Epithelial cell of prostate (primary cell): ENCODE data around the gene MYL5.
"Not testable (repeated sequence)": the region's sequence is repeated elsewhere in the genome, so short reads cannot be mapped to it uniquely, and the experiment has no call there.

Experiments
- DNase-seq: peaks from one replicate; pipeline ENCODE4 v3.0.0-alpha.2; 2011; ENCODE audit warnings: low read depth, low spot score
- H3K27ac ChIP-seq: fragments of 450-650 bp; 2 replicates; pipeline ENCODE4 v1.5.1; 2017; ENCODE audit warnings: mild to moderate bottlenecking

The MYL5 gene

GRCh38 chr4:703336-704197 is 29.2 kb downstream of the MYL5 start:
- no peak for DNase-seq
- no peak overlapping the region for H3K27ac ChIP-seq

GRCh38 chr4:704198-704891 is 30.0 kb downstream of the MYL5 start:
- DNase-seq, result no peak
- no peak overlapping the region for H3K27ac ChIP-seq

GRCh38 chr4:704971-705277 is 30.6 kb downstream of the MYL5 start:
- no peak overlapping the region for H3K27ac ChIP-seq
- DNase-seq, result no peak

- peak; percentile 68 for DNase-seq
- peak within 1 kb of the TSS; percentile 33 for H3K27ac ChIP-seq
Measured at GRCh38 chr4:705278-706082, 31.1 kb downstream of the MYL5 start, which contains the start of gene PCGF3. PCGF3 (plus strand) TSS chr4:705832; CDS start chr4:733681, 27,849 bp downstream.

GRCh38 chr4:706083-706633 is 31.8 kb downstream of the MYL5 start:
- not testable (repeated sequence) for DNase-seq
- H3K27ac ChIP-seq, result peak overlapping the region; percentile 33

GRCh38 chr4:706834-707598 is 32.7 kb downstream of the MYL5 start:
- no peak for DNase-seq
- no peak overlapping the region for H3K27ac ChIP-seq

- H3K27ac ChIP-seq, result no peak overlapping the region
Measured at GRCh38 chr4:707929-708630, 33.7 kb downstream of the MYL5 start.

GRCh38 chr4:708631-708933 is 34.2 kb downstream of the MYL5 start:
- no peak overlapping the region for H3K27ac ChIP-seq
- DNase-seq, result no peak

More at GRCh38 chr4:707929-708630, 33.7 kb downstream of the MYL5 start:
- DNase-seq, result no peak

- H3K27ac ChIP-seq, result no peak overlapping the region
- DNase-seq, result no peak
Measured at GRCh38 chr4:709348-709747, 35.0 kb downstream of the MYL5 start.

- H3K27ac ChIP-seq, result no peak overlapping the region
- no peak for DNase-seq
Measured at GRCh38 chr4:710116-710515, 35.8 kb downstream of the MYL5 start.

- H3K27ac ChIP-seq, result no peak overlapping the region
- DNase-seq, result no peak
Measured at GRCh38 chr4:710916-711315, 36.6 kb downstream of the MYL5 start.

GRCh38 chr4:712093-712492 is 37.8 kb downstream of the MYL5 start:
- H3K27ac ChIP-seq, result no peak overlapping the region
- DNase-seq, result no peak

- no peak for DNase-seq
- no peak overlapping the region for H3K27ac ChIP-seq
Measured at GRCh38 chr4:712916-713632, 38.7 kb downstream of the MYL5 start.

GRCh38 chr4:714087-714486 is 39.7 kb downstream of the MYL5 start:
- DNase-seq, result no peak
- H3K27ac ChIP-seq, result no peak overlapping the region

- DNase-seq, result no peak
- H3K27ac ChIP-seq, result no peak overlapping the region
Measured at GRCh38 chr4:717601-718320, 43.4 kb downstream of the MYL5 start.

GRCh38 chr4:718460-718859 is 44.1 kb downstream of the MYL5 start:
- H3K27ac ChIP-seq, result no peak overlapping the region
- no peak for DNase-seq

GRCh38 chr4:720111-720860 is 45.9 kb downstream of the MYL5 start:
- H3K27ac ChIP-seq, result peak overlapping the region; percentile 57
- DNase-seq, result no peak
